ENCODE measurements around the gene SLC35A2. TPM values are rescaled to one million over a fixed set of nuclear protein-coding genes. Genes with fewer than 3 reads are reported as not detected.

Gene SLC35A2
- total RNA-seq, 1 donor from 2014 or later, result 27.2 TPM

DNA sequence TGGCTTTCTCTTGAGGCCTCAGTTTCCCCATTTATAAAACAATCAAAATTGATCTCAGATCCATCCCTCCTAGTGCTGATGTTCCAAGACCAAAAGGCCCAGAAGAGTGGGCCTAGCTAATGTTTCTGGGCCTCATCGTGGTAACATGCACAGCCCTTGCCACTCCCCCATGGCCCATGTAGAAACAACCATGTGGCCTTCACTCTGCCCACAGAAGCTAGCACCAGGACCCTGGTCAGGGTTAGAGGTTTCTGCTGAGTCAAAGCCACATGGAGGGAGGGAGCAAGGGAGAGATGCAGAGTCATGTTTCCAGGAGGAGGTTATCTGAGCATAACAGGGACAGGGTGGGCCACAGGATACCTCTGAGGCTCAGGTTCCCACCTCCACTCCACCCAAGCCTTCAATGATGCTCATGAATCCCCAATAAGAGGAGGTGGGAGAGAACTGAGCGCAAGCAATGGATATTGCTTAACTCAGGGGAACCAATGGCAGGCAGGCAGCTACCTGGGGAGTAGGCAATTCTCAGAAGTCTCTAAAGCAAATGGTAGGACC lies 29.0 kb upstream of the SLC35A2 start:
- TF ChIP-seq, protein P1, sequence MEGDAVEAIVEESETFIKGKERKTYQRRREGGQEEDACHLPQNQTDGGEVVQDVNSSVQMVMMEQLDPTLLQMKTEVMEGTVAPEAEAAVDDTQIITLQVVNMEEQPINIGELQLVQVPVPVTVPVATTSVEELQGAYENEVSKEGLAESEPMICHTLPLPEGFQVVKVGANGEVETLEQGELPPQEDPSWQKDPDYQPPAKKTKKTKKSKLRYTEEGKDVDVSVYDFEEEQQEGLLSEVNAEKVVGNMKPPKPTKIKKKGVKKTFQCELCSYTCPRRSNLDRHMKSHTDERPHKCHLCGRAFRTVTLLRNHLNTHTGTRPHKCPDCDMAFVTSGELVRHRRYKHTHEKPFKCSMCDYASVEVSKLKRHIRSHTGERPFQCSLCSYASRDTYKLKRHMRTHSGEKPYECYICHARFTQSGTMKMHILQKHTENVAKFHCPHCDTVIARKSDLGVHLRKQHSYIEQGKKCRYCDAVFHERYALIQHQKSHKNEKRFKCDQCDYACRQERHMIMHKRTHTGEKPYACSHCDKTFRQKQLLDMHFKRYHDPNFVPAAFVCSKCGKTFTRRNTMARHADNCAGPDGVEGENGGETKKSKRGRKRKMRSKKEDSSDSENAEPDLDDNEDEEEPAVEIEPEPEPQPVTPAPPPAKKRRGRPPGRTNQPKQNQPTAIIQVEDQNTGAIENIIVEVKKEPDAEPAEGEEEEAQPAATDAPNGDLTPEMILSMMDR (IDR thresholded peaks at IDR 0.05; ENCODE audit: unreplicated experiment), result no peak
- H3K27me3 Mint-ChIP-seq (ENCODE audit: unreplicated experiment), result peaks cover 4% of the 10 kb centered on the region
- peaks cover 20% of the 10 kb centered on the region for H3K36me3 Mint-ChIP-seq (ENCODE audit: low read depth, unreplicated experiment)
- no peak overlapping the region for H3K4me3 Mint-ChIP-seq (ENCODE audit: unreplicated experiment)
- H3K27ac Mint-ChIP-seq (ENCODE audit: unreplicated experiment), result no peak overlapping the region
- no peak for DNase-seq (ENCODE audit: low spot score)
- peaks cover 8% of the 10 kb centered on the region for H3K4me1 Mint-ChIP-seq (ENCODE audit: unreplicated experiment)
- H3K9me3 Mint-ChIP-seq (ENCODE audit: unreplicated experiment), result no peaks in the 10 kb centered on the region

- TF ChIP-seq, protein P1 (IDR thresholded peaks at IDR 0.05; ENCODE audit: unreplicated experiment), result no peak
- Mint-ChIP-seq H3K9me3 (ENCODE audit: unreplicated experiment) (no peaks in the 10 kb centered on the region), H3K27me3 (ENCODE audit: unreplicated experiment) (peaks cover 4% of the 10 kb centered on the region), H3K4me3 (ENCODE audit: unreplicated experiment) (no peak overlapping the region), H3K27ac (ENCODE audit: unreplicated experiment) (no peak overlapping the region), H3K4me1 (ENCODE audit: unreplicated experiment) (peaks cover 8% of the 10 kb centered on the region), H3K36me3 (ENCODE audit: low read depth, unreplicated experiment) (peaks cover 20% of the 10 kb centered on the region)
- DNase-seq (ENCODE audit: low spot score), result no peak
Observed at GRCh38 chrX:48939524-48940228, 28.2 kb upstream of the SLC35A2 start.

- H3K36me3 Mint-ChIP-seq (ENCODE audit: low read depth, unreplicated experiment), result peaks cover 20% of the 10 kb centered on the region
- H3K27ac Mint-ChIP-seq (ENCODE audit: unreplicated experiment), result no peak overlapping the region
- peaks cover 4% of the 10 kb centered on the region for H3K27me3 Mint-ChIP-seq (ENCODE audit: unreplicated experiment)
- TF ChIP-seq, protein P1 (IDR thresholded peaks at IDR 0.05; ENCODE audit: unreplicated experiment), result no peak
- H3K4me1 Mint-ChIP-seq (ENCODE audit: unreplicated experiment), result peaks cover 8% of the 10 kb centered on the region
- no peaks in the 10 kb centered on the region for H3K9me3 Mint-ChIP-seq (ENCODE audit: unreplicated experiment)
- H3K4me3 Mint-ChIP-seq (ENCODE audit: unreplicated experiment), result no peak overlapping the region
- no peak for DNase-seq (ENCODE audit: low spot score)
Observed at GRCh38 chrX:48938721-48939425, 27.4 kb upstream of the SLC35A2 start.

- H3K27me3 Mint-ChIP-seq (ENCODE audit: unreplicated experiment), result peaks cover 2% of the 10 kb centered on the region
- peaks cover 19% of the 10 kb centered on the region for H3K36me3 Mint-ChIP-seq (ENCODE audit: low read depth, unreplicated experiment)
- DNase-seq (ENCODE audit: low spot score), result no peak
- no peak overlapping the region for H3K27ac Mint-ChIP-seq (ENCODE audit: unreplicated experiment)
- H3K9me3 Mint-ChIP-seq (ENCODE audit: unreplicated experiment), result no peaks in the 10 kb centered on the region
- TF ChIP-seq, protein P1 (IDR thresholded peaks at IDR 0.05; ENCODE audit: unreplicated experiment), result no peak
- peaks cover 8% of the 10 kb centered on the region for H3K4me1 Mint-ChIP-seq (ENCODE audit: unreplicated experiment)
- no peak overlapping the region for H3K4me3 Mint-ChIP-seq (ENCODE audit: unreplicated experiment)
Observed at GRCh38 chrX:48937054-48937907, 25.8 kb upstream of the SLC35A2 start.
